Ishikawa (cell line): Measurements from ENCODE around the gene SCAPER.

Source experiments
- CEBPB ChIP-seq: IDR thresholded peaks from 2 replicates; pipeline ENCODE4 v1.6.1; 2012
- EGR1 ChIP-seq: IDR thresholded peaks from 2 replicates; pipeline ENCODE4 v1.6.1; 2012
- RAD21 ChIP-seq: IDR thresholded peaks from 2 replicates; pipeline ENCODE4 v1.6.1; 2012; ENCODE audit warnings: low read depth
- TAF1 ChIP-seq: IDR thresholded peaks from 2 replicates; pipeline ENCODE4 v1.6.1; 2012; ENCODE audit warnings: low read depth, mild to moderate bottlenecking
- ZBTB7A ChIP-seq: IDR thresholded peaks from 2 replicates; pipeline ENCODE4 v1.6.1; 2012; ENCODE audit warnings: low read depth
- TF ChIP-seq, protein P1 (sequence below): IDR thresholded peaks from 2 replicates; pipeline ENCODE4 v1.6.1; 2012

DNA sequence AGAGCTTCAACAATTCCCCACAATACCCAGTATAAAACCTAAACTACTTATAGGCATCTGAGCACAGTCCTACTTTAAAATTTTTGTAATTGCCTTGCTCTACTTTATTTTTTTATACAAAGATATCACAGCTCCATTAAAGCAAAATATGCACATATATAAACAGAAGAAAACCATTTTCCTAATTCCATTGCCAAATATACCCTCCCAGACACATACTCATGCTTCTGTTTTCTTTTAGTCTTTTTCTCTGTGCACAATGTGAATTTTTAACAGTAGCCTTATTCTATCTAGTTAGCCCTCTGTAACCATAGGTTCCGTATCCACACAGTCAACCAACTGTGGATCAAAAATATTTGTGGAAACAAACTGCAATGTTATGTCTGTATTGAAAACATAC lies 260.5 kb downstream of the SCAPER start:
- TF ChIP-seq RAD21, result no peak
- no peak for TF ChIP-seq EGR1
- TF ChIP-seq, protein P1, sequence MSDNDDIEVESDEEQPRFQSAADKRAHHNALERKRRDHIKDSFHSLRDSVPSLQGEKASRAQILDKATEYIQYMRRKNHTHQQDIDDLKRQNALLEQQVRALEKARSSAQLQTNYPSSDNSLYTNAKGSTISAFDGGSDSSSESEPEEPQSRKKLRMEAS, result no peak
- no peak for TF ChIP-seq CEBPB
- TF ChIP-seq TAF1, result no peak
- no peak for TF ChIP-seq ZBTB7A
